ENCODE data around the gene TSC2.

Gene TSC2

DNA sequence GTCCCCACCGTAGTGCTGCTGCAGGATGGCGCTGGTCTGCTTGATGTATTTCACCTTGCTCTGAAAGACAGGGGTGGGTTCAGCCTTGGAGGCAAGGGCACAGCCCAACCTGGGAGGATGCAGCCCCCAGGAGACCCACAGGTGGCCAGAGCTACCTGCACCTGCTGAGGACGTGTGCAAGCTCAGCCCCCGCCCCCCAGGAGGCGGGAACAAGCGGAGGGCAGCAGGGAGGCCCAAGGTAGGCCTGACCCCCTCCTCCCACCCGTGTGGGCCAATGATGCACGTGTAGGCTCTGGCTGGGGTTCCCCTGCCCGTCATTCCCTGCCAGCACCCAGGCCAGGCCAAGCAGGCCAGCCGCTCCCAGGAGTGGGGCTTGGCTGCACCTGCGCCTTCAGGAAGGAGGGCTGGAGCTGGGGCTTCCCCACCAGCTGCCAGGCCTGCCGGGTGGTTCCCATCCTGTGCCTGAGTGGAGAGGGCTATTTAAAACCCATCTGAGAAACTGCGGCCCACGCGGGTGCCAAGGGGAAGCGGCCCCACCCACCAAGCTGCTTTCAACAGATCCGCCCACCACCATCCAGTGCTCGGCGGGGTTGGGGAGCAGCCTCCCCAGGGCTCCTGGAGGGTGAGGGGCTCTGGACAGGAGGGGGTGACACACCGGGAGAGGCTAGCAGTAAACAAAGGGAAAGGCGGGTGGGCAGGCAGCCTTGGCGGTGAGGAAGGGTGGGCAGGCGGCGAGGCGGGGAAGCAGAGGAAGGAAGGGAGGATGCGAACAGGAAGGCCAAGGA, 3.9 kb upstream of the TSC2 start:
- DNase-seq (ENCODE audit: low read depth), result no peak

DNA sequence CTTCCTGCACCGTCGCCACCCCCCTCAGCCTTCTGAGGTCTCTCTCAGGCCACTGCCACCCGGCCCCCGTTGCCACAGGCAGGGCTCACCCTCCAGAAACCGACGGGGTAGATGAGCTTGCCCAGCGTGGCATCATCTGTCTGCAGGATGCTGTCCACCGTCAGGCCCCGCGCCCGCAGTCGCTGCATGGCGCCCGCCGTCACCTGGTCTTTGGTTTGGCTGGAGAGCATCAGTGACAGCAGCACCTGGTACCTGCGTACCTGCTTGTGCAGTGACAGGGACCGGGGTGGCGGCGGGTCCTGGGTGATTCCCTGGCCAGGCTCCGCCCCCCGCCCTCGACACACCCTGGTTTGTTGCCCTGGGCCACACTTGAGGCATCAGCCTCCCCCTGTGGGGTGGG, 3.2 kb upstream of the TSC2 start:
- no peak for DNase-seq (ENCODE audit: low read depth)

DNA sequence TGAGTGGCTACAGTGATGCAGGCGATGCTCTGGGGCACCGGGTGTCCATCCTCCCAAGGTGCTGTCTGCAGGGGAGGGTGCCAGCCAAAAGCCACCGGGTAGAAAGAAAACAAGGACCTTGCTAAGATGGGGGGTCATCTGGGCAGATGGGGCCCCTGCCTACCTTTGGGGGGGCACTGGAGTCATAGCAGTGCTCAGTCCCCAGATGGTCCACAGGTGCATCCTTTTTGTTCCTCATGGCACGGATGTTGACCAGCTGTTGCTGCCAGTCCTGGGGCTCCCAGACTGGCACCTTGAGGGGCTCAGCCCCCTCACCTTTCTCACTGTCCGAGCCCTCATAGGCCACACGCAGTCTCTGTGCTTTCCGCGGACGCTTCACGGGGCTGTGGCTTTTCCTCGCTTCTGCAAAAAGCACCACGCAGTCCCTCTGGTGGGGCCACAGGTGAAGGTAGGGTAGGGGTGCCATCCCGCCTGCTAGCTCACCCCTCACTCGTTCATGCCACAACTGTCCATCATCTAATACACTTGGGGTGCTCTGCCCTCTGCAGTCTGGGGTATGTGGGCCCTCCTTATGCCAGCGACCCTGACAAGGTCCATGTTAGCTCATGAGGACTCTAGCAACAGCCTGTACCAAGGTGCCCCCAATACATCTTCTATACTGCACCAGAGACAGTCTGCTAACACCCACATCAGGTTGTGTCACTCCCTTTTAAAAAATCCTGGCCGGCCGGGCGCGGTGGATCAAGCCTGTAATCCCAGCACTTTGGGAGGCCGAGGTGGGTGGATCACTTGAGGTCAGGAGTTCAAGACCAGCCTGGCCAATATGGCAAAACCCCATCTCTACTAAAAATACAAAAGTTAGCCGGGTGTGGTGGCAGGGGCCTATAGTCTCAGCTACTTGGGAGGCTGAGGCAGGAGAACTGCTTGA, 1.6 kb upstream of the TSC2 start:
- DNase-seq (ENCODE audit: low read depth), result no peak

DNA sequence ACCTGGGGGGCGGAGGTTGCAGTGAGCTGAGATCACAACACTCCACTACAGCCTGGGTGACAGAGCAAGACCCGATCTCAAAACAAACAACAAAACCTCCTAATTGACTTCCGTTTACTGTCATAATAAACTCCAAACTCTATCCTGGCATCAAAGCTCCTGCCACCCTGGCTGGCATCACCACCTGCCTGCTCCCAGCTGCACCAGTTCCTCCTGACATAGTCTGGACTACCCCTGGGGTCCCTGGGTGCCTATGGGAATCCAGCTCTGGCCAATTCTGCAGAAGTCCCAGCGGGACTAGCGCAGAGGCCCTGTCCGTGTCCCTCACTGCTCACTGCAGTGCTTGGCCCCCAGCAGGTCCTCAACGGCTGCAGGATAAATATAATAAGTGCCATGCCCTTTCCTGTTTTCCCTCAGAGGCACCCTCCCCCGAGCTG, 874 bp upstream of the TSC2 start:
- no peak for DNase-seq (ENCODE audit: low read depth)

DNA sequence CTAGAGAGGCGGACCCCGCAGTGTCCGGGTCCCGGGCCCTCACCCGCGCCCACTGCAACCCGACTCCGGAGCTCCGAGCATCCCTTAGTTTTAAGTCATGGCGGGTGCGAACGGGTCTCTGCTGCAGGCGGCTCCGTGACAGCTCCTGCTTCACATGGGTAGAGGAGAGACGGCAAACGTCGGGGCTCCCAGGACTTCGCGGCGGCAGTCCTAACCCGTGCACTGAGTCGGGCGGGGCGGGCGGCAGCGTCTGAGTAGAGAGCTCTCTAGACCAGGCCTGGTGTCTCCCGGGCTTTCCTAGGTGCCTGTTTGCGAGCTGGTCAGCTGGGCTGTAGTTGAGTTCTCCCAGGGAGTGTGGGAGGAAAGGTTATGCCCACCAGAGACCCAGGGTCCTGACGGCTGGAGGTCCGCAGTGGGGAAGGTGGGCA, 345 bp downstream of the TSC2 start:
- no peak for DNase-seq (ENCODE audit: low read depth)

DNA sequence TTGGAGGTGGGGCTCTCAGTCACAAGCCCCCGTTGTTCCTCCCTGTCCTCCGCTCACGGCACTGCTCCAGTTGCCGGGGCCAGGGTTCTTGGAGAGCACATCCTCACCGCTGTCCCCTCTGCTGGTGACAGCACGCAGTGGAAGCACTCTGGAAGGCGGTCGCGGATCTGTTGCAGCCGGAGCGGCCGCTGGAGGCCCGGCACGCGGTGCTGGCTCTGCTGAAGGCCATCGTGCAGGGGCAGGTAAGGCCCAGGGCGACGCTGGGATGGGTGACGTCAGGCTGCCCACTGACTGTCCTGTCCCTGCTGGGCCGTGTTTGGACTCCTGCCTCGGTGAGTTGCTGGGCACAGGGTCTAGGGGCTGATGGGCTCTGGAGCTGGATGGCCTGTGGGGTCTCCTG, 5.4 kb downstream of the TSC2 start:
- DNase-seq (ENCODE audit: low read depth), result no peak

DNA sequence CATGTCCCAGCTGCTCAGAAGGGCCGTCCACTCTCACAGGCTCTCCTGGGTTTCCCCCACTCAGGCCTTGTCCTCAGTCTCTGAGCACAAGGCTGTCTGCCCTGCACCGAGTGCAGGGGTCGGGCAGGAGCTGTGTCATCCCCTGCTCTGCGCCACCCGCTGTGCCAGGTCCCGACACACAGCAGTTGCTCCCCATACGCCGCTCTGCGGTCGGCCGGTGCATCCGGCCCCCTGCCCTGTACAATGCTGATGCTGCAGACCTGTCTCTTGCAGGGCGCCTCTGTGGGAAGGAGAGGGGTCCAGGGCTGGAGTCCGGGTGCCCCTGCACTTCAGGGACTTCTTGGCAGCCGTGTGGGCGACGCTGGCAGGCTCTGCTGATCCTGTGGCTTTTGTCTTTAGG, 6.1 kb downstream of the TSC2 start:
- DNase-seq (ENCODE audit: low read depth), result no peak

DNA sequence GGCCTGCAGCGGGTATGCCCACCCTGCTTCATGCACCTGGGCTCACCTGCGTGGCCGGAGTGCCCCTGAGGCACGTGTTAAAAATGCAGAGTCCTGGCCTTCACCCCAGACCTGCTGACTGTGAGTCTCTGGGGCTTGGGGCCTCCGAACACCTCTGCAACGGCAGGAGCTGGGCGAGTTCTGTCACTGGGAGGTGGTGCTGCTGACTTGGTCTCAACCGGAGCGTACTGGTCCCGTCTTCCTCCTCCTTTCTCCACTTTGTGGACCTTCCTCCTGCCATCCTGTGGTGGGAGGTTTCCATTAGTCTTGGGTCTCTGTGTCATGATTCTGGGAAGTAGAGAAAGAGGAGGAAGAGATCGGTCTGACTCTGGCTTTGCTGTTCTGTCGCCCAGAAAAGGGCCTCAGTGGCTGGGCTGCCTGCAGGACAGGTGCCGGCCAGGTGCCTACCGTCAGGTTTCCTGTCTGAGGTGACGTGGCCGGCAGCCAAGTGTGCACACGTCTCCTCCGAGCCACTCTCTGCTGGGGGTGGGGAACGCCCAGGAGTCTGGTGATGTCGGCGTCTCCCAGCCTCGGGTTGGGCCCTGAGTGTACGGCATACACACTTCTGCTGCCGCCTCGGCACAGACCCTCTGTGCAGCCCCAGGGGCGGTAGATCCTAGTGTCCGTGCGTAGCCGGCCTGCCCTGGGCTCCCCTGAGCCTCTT, 6.9 kb downstream of the TSC2 start:
- no peak for DNase-seq (ENCODE audit: low read depth)

DNA sequence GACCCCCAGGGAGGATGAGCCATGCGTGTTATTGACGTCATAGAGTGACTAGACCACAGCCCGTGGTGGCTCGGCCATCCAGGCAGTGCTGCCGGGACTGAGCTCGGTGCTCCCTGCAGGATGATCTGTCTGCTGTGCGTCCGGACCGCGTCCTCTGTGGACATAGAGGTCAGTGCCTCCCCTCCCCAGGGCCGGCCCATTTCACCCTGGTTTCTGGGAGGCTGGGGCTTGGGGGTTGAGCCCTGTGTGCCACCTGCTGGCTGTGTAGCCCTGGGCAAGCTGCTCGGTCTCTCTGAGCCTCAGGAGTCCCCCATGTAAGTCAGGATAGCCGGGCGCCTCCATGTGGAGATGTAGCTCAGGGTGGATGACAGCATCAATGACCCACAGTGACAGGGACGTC, 8.3 kb downstream of the TSC2 start:
- DNase-seq (ENCODE audit: low read depth), result no peak

DNA sequence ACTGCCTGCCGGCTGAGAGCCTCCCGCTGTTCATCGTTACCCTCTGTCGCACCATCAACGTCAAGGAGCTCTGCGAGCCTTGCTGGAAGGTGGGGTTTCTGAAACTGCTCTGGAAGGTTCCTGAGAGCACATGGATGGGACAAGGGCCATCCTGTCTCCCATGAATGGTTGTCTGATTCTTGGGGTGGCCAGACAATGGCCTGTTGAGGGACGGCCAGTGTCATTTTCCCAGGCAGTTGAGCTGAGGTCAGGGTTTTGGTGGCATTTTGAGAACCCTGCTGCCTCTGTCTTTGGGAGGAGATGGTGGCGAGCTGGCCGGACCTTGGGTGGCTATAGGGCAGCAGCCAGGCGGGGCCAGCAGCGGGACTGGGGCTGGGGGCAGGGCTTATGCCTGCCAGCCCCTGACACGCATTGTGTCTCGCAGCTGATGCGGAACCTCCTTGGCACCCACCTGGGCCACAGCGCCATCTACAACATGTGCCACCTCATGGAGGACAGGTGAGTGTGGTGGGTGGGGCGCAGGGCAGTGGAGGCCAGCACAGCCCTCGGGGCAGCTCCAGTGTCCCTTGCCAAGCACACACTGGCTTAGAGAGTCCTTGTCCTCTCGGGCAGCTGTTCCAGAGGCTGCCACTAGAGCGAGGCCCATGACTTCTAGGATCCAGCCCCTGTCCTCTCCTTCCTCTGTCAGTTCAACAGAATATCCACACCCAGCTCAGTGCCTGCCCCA, 9.1 kb downstream of the TSC2 start:
- no peak for DNase-seq (ENCODE audit: low read depth)

DNA sequence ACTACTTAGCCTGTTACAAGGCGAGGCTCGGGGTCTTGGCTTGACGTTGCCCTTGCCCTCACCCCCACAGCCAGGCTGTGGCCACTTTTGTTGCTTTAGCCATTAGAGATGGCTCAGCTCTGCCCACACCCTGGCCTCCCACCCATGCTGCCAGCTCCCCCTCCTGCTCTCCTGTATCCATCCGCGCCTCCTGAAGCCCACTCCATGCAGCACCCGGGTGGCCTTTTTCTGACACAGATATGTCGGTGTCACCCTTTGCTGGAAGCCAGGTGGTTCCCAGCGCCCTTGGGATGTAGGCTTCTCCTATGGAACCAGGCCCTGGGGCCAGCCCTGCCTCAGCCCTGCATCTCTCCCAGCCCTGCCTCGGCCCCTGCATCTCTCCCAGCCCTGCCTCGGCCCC, 9.7 kb downstream of the TSC2 start:
- DNase-seq (ENCODE audit: low read depth), result no peak

DNA sequence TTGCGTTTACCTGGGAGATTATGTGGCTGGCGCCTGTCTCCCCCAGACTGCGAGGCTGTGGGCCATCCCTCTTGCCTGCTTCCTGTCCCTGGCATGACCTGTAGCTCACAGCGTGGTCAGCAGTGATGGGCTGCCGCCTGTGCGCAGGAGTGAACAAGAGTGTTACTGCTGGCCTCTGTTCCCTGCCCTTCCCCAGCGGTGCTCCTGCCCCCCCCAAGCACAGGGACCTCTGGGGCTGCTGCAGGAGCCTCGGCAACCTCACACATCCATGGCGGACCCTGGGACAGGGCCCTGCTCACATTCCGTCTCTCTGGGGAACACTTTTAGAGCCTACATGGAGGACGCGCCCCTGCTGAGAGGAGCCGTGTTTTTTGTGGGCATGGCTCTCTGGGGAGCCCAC, 10.6 kb downstream of the TSC2 start:
- no peak for DNase-seq (ENCODE audit: low read depth)

DNA sequence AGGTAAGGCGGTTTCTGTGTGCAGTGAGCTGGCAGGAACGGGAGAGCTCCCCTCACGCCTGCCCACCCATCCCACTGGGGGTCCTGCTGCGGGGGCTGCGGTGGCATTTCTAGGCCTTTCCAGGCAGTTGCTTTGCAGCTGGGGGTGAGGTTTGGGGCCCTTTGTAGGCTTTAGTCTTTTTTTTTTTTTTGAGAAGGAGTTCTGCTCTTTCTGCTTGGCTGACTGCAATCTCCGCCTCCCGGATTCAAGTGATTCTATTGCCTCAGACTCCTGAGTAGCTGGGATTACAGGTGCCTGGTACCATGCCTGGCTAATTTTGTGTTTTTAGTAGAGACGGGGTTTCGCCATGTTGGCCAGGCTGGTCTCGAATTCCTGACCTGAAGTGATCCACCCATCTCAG, 11.1 kb downstream of the TSC2 start:
- DNase-seq (ENCODE audit: low read depth), result no peak

DNA sequence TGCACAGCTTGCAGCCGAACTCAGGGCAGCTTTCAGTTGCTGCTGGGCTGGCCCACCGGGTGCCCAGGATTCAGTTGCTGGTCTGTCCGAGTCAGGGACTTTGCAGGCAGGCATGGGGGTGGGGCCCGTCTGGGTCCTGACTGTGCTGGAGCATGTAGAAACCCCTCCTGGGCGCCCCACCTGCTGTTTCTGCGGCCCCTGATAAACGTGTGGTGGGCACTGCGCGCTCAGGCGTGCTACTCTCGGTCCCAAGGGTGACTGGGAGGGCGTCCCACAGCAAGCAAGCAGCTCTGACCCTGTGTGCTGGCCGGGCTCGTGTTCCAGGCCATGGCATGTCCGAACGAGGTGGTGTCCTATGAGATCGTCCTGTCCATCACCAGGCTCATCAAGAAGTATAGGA, 12.6 kb downstream of the TSC2 start:
- no peak for DNase-seq (ENCODE audit: low read depth)

DNA sequence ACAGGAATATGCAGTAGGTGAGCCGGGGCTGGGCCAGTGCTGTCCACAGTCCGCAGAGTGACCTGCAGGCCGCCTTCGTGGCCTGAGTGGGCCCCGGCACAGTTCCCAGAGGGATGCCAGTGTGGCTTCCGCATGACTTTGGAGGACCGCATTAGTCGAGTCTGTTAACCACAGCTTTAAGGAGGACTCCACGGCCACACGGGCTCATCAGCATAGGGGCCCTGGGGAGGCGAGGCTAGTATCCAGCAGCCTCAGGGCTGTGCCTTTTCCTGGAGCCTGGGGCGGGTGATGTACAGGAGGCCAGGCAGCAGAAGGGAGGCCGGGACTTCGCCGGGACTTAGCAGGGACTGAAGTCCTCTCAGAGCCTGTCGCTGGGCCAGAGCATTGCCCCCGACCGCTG, 13.2 kb downstream of the TSC2 start:
- no peak for DNase-seq (ENCODE audit: low read depth)

DNA sequence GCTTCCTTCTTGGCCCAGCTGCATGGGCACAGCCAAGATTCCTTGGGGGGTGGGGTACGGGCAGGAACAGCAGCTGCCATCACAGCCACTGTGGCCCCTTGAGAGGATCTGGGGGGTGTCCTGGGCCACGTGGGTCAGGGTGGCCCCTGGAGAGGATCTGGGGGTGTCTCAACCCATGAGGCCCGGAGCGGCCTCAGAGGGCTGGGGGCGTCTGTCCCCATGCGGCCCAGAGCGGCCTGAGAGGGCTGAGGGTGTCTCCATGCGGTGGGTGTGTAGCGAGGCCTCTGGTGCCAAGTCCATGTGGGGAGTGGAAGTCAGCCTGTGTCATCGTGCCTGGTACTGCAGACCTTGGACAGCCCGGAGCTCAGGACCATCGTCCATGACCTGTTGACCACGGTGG, 13.7 kb downstream of the TSC2 start:
- no peak for DNase-seq (ENCODE audit: low read depth)

DNA sequence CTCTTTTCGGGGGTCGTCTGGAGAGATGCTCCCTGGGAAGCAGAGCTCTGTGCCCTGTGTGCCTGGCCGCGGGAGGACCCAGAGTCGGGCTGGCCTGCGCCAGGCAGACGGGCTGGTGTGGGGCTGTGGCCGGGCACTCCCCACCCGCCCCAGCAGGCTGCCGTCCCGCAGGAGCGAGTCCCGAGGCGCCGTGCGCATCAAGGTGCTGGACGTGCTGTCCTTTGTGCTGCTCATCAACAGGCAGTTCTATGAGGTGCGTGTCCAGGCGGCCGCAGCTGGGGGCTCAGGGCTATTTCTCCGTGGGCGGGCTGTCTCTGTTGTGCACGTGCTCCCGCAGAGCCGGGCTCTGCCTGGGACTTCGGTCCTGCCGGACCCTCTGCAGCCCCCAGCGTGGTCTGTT, 15.0 kb downstream of the TSC2 start:
- DNase-seq (ENCODE audit: low read depth), result no peak

DNA sequence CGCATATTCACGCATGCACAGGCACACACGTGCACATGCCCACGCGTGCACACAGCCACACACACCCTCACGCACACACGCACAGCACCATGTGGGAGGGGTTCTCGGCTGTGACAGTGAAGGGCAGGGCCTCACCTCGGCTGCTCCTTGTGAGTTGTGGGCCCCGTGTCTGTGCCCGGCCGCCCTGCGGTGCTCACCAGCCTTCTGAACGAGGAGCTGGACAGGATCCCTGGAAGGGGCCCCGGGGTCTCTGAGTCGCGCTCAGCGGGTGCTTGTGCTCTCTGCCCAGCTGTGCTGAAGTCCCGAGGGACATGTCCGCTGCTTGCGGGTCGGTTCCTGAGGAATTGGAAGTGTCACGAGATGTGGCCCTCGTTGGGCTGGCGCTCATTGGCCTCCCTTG, 16.1 kb downstream of the TSC2 start:
- no peak for DNase-seq (ENCODE audit: low read depth)

DNA sequence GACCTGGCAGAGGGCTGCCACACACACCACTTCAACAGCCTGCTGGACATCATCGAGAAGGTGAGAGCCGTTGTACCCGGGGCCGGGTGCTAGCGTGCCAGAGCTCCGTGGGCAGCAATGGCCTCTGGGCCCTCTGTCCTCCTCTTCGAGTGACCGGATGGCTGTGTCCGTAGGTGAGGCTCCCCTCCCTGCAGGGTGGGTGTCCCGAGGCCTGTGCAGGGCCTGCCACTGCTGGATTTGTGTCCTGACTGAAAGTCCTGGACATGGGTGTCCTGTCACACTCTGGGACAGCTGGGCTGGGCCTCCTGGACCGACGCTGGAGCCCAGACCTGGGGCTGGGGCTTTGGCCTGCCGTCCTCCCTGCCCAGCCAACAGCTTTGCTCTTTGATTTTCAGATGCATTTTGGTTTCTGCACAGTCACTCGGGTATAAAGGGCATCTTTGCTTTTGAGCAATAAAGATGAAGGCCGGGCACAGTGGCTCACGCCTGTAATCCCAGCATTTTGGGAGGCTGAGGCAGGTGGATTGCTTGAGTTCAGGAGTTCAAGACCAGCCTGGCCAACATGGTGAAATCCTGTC, 16.7 kb downstream of the TSC2 start:
- no peak for DNase-seq (ENCODE audit: low read depth)

DNA sequence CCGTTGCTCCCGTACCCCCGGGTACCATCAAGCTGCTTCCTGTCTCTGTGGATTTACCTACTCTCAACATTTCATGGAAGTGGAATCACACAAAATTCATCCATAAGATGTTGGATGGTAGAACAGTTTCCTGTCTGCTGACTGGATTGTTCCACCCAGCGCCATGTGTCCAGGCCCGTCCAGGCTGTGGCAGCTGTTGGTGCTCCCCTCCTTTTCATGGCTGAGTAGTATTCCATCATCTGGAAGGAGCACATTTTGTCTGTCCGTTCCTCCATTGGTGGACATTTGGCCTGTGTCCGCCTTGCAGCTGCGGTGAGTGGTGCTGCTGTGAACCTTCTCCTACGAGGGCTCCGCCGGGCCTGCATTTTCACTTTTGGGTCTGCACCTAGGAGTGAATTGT, 18.4 kb downstream of the TSC2 start:
- no peak for DNase-seq (ENCODE audit: low read depth)

DNA sequence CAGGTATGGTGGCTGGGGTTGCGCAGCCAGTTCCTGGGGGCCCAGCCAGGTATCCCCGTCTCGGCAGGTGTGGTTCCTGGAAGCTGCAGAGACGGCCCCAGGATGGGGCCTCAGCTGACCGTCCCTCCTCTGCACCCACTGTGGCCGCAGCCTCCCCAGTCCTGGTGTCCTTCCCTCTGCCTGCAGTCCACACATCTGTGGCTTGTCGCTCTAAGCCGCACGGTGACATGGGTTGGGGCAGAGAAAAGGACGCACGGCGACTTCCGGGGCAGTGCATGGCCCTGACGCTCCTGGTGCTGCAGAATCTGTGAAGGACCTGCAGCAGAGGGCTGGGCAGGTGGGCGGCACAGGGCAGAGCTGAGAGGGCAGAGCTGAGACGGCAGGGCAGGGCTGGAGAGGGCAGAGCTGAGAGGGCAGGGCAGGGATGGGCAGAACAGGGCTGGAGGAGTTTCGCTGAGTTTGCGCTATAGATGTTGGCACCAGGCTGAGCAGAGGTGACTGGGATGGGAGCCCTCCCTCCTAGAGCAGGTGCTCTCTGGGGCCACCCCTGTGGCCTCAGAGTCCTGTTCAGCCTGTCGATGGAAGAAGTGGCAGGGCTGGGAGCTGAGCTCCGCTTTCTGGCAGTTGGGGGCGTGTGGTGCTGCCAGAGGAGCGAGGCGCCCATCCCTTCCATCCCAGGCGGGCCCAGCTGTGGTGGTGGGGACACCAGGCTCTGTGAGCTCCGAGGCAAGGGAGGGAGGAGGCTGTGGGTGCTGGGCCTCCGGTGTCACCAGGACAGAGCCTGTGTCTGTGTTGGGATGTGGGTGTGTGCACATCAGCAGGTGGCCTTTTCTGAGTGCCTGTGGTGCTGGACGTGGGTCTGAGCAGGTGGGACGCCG, 23.0 kb downstream of the TSC2 start:
- DNase-seq (ENCODE audit: low read depth), result no peak

Measured in activated gamma-delta T cell treated with anti-CD3 and anti-CD28 coated beads, Interleukin-2, amount 50 U/mL, for 16 hours (primary cell).